GM12878 (cell line): Measurements from ENCODE around the gene MTHFD1. TPM values are rescaled to one million over a fixed set of nuclear protein-coding genes. Genes with fewer than 3 reads are reported as not detected.

ENCODE experiments used
- ATF2 ChIP-seq: IDR thresholded peaks from 2 replicates; pipeline ENCODE4 v1.6.1; 2012; ENCODE audit warnings: low read length, inconsistent platforms
- BMI1 ChIP-seq: fragments of 450-650 bp; IDR thresholded peaks from 2 replicates; pipeline ENCODE4 v1.6.1; 2016; ENCODE audit warnings: mild to moderate bottlenecking, moderate library complexity, borderline replicate concordance
- EZH2 ChIP-seq: IDR thresholded peaks from 2 replicates; pipeline ENCODE4 v1.6.1; 2012; ENCODE audit warnings: low read depth, mild to moderate bottlenecking, control low read depth, inconsistent platforms, low read length, borderline replicate concordance; ENCODE audit not compliant: control insufficient read depth
- FOS ChIP-seq: IDR thresholded peaks from 3 replicates; pipeline ENCODE4 v1.6.1; 2011; ENCODE audit warnings: borderline replicate concordance; ENCODE audit not compliant: insufficient read length; ENCODE audit errors: extremely low read depth
- IRF5 ChIP-seq: fragments of 450-650 bp; IDR thresholded peaks from 2 replicates; pipeline ENCODE4 v1.6.1; 2017; ENCODE audit warnings: borderline replicate concordance
- KLF5 ChIP-seq: fragments of 450-650 bp; IDR thresholded peaks from 2 replicates; pipeline ENCODE4 v1.6.1; 2014; ENCODE audit warnings: mild to moderate bottlenecking; ENCODE audit not compliant: partially characterized antibody
- NR2F1 ChIP-seq: fragments of 450-650 bp; conservative IDR thresholded peaks from 2 replicates; pipeline ENCODE4 v1.6.1; 2017; ENCODE audit warnings: mild to moderate bottlenecking
- NRF1 ChIP-seq: conservative IDR thresholded peaks from 2 replicates; pipeline ENCODE4 v1.6.1; 2011; ENCODE audit warnings: mild to moderate bottlenecking, low read depth, low read length, improper control_type of control experiment
- PML ChIP-seq: IDR thresholded peaks from 2 replicates; pipeline ENCODE4 v1.6.1; 2012; ENCODE audit warnings: low read length, inconsistent platforms
- RAD21 ChIP-seq: IDR thresholded peaks from 2 replicates; pipeline ENCODE4 v1.6.1; 2011; ENCODE audit warnings: mild to moderate bottlenecking, low read depth, low read length, moderate library complexity; ENCODE audit not compliant: insufficient read depth
- RCOR1 ChIP-seq: conservative IDR thresholded peaks from 2 replicates; pipeline ENCODE4 v1.6.1; 2012; ENCODE audit warnings: low read depth, low read length, improper control_type of control experiment
- REST ChIP-seq: IDR thresholded peaks from 2 replicates; pipeline ENCODE4 v1.6.1; 2012; ENCODE audit warnings: mild to moderate bottlenecking, low read depth, low read length
- SP1 ChIP-seq: IDR thresholded peaks from one replicate; pipeline ENCODE4 v1.6.1; 2011; ENCODE audit warnings: low read depth, low read length
- SREBF1 ChIP-seq: IDR thresholded peaks from 2 replicates; pipeline ENCODE4 v1.6.1; 2012; ENCODE audit warnings: mild to moderate bottlenecking, low read length
- TAF1 ChIP-seq: IDR thresholded peaks from 2 replicates; pipeline ENCODE4 v1.6.1; 2011; ENCODE audit warnings: mild to moderate bottlenecking, low read depth, low read length, borderline replicate concordance
- TARDBP ChIP-seq: IDR thresholded peaks from 2 replicates; pipeline ENCODE4 v1.6.1; 2016; ENCODE audit warnings: borderline replicate concordance
- TCF3 ChIP-seq: IDR thresholded peaks from 2 replicates; pipeline ENCODE4 v1.6.1; 2012; ENCODE audit warnings: low read depth, mild to moderate bottlenecking, low read length, borderline replicate concordance; ENCODE audit not compliant: insufficient read depth
- YY1 ChIP-seq: IDR thresholded peaks from 2 replicates; pipeline ENCODE4 v1.6.1; 2011; ENCODE audit warnings: low read depth, mild to moderate bottlenecking, low read length
- ZBED1 ChIP-seq: IDR thresholded peaks from 2 replicates; pipeline ENCODE4 v1.6.1; 2016; ENCODE audit warnings: borderline replicate concordance
- polyA plus RNA-seq, 11 experiments: library from polyadenylated mRNA; depleted of rRNA in 4 of 11; unstranded in 6 of 11; stranded (reverse) in 5 of 11; fragments of >200 nt; fragmentation: Nextera tagmentation in 4 of 11; fragmentation: Illumina TruSeq in 1 of 11; extraction: Ambion mirVana in 4 of 11; extraction: Trizol in 1 of 11; gene quantifications; 1 replicate in 1 of 11; 2 replicates in 10 of 11; pipeline versions ENCODE4 v1.2.1 to v1.2.3, GENCODE V29; 2011 to 2016; ENCODE audit warnings: inconsistent platforms in 2 of 11, missing spikeins in 2 of 11, low read depth in 1 of 11
- total RNA-seq, 4 experiments: library from RNA; depleted of rRNA in 3 of 4; stranded (reverse); fragments of >200 nt in 3 of 4; fragmentation: Illumina TruSeq in 1 of 4; extraction: Trizol in 1 of 4; gene quantifications; 2 replicates each; pipeline versions ENCODE4 v1.2.1 to v1.2.3, GENCODE V29; 2013 to 2021
- TF ChIP-seq, protein P1 (sequence below), 3 experiments: IDR thresholded peaks in 2 of 3; conservative IDR thresholded peaks in 1 of 3; 2 replicates each; pipeline ENCODE4 v1.5.1; 2011; ENCODE audit warnings: low read depth in 3 of 3, low read length in 3 of 3, mild to moderate bottlenecking in 3 of 3, control low read depth in 2 of 3, moderate library complexity in 2 of 3, inconsistent platforms in 1 of 3, mixed read lengths in 1 of 3; ENCODE audit not compliant: control insufficient read depth in 2 of 3, insufficient read depth in 1 of 3; ENCODE audit errors: extremely low read depth in 1 of 3
- TF ChIP-seq, protein P2 (sequence below): IDR thresholded peaks from 2 replicates; pipeline ENCODE4 v1.6.1; 2012; ENCODE audit warnings: low read depth, low read length, improper control_type of control experiment

Gene MTHFD1
- total and polyA plus RNA-seq, 10 of the 15 experiments (the other 5 are each of a cell fraction or from before 2014, with no cell fraction given), result 99.3 to 310 (median 173) TPM

DNA sequence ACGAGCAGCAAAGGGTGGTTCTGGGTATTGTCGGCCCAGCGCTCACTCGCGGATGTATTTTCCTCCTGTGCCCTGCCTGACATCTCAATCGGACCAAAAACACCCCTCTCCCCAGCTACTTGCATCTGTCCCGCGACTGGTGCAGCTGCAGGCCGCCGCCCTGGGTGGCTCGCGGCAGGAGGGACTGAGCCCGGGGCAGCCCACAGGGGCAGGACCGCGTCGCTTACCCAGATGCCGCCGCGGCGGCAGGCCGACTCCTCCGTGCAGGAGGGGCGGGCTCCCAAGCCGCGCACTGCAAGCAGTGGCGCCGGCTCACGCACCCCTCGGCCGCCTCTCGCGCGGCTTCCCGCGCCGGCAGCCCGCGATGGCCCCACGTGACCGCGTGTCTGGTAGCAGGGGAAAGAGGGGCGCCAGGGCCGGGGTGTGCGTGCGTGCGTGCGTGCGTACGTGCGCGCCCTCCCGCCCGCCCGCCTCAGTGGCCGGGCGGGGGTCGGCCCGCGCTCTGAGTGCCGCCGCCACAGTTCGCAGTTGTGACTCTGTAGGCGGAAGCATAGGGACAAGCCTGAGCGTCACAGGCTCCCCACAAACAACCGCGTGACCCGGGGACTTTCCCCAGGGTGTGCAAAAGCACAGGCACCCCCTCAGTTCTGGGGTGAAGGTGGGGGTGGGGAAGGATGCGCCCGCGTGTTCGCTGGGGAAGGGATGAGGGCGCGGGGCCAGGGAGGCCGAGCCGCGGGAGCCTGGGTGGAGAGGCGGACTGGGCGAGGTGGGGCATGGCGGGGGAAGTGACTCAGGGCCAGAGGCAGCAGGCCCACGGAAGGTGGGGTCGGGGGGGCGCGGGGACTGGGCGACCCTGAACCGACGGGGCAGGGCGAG is 115.5 kb downstream of the MTHFD1 start, which contains the start of gene ZBTB25 (continued):
- TF ChIP-seq REST, result no peak
- TF ChIP-seq, protein P1, sequence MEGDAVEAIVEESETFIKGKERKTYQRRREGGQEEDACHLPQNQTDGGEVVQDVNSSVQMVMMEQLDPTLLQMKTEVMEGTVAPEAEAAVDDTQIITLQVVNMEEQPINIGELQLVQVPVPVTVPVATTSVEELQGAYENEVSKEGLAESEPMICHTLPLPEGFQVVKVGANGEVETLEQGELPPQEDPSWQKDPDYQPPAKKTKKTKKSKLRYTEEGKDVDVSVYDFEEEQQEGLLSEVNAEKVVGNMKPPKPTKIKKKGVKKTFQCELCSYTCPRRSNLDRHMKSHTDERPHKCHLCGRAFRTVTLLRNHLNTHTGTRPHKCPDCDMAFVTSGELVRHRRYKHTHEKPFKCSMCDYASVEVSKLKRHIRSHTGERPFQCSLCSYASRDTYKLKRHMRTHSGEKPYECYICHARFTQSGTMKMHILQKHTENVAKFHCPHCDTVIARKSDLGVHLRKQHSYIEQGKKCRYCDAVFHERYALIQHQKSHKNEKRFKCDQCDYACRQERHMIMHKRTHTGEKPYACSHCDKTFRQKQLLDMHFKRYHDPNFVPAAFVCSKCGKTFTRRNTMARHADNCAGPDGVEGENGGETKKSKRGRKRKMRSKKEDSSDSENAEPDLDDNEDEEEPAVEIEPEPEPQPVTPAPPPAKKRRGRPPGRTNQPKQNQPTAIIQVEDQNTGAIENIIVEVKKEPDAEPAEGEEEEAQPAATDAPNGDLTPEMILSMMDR (IDR thresholded peaks at IDR 0.05 in 2 of 3, conservative IDR thresholded peaks at IDR 0.05 in 1 of 3; ENCODE audit: control insufficient read depth in 2 of 3, extremely low read depth in 1 of 3, insufficient read depth in 1 of 3, low read depth in 3 of 3, low read length in 3 of 3), result no peak
- TF ChIP-seq SP1, result peak; percentile 60
- TF ChIP-seq NRF1, result peak; percentile 28; the same call in 1 of the 2 replicates
- TF ChIP-seq RCOR1, result peak; percentile 84; the same call in 1 of the 2 replicates
- TF ChIP-seq IRF5, result no peak
- no peak for TF ChIP-seq KLF5
- TF ChIP-seq NR2F1, result peak; percentile 18; the same call in 1 of the 2 replicates
- TF ChIP-seq TCF3, result peak; percentile 11; the same call in 1 of the 2 replicates
- peak; percentile 84 for TF ChIP-seq TAF1
- TF ChIP-seq, protein P2, sequence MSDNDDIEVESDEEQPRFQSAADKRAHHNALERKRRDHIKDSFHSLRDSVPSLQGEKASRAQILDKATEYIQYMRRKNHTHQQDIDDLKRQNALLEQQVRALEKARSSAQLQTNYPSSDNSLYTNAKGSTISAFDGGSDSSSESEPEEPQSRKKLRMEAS, result peak; percentile 81; the same call in 1 of the 2 replicates
- TF ChIP-seq PML, result peak; percentile 58; the same call in 1 of the 2 replicates
- TF ChIP-seq EZH2, result no peak
- TF ChIP-seq BMI1, result no peak
- no peak for TF ChIP-seq TARDBP
- TF ChIP-seq FOS, result no peak
- TF ChIP-seq YY1, result peak; percentile 45; the same call in 1 of the 2 replicates
- no peak for TF ChIP-seq RAD21
- no peak; the same call in 1 of the 2 replicates for TF ChIP-seq ZBED1
- no peak for TF ChIP-seq SREBF1
- no peak for TF ChIP-seq ATF2
